ENCODE data around the gene NCKAP5. TPM values are rescaled to one million over a fixed set of nuclear protein-coding genes. Genes with fewer than 3 reads are reported as not detected.

NCKAP5 gene
- total RNA-seq, 2 experiments from 2014 or later = not detected

DNA sequence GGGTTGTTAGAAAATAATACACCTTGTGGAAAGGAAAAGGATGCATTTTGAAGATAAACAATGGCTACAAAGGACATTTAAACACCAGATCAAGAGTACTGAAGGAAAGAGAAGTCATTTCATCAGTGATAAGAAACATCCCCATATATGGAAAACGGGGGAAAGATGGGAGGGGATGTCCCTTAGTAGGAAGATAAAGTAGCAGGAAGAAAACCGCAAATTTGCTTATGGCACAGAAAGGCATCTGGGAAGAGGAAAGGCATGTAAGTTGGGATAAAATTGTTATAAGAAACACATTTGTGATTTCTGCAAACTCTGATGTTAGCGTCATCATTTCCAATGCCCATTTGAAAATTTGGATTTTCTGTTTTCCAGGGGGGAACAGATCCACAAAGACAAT is 887.7 kb downstream of the NCKAP5 start:
- ChIA-PET POLR2A (no interaction called here), CTCF (no interaction called here)
- DNase-seq = no peak
- no peak overlapping the region for H3K27ac Mint-ChIP-seq
- no peak overlapping the region for H3K4me3 Mint-ChIP-seq
- ATAC-seq = no peak
- H3K27me3 Mint-ChIP-seq = peaks cover 2% of the 10 kb centered on the region
- no peaks in the 10 kb centered on the region for H3K36me3 Mint-ChIP-seq (ENCODE audit: low read depth)
- intact Hi-C loops (cut with micrococcal nuclease) = no loop called here
- H3K9me3 Mint-ChIP-seq = no peaks in the 10 kb centered on the region
- TF ChIP-seq, protein P1, sequence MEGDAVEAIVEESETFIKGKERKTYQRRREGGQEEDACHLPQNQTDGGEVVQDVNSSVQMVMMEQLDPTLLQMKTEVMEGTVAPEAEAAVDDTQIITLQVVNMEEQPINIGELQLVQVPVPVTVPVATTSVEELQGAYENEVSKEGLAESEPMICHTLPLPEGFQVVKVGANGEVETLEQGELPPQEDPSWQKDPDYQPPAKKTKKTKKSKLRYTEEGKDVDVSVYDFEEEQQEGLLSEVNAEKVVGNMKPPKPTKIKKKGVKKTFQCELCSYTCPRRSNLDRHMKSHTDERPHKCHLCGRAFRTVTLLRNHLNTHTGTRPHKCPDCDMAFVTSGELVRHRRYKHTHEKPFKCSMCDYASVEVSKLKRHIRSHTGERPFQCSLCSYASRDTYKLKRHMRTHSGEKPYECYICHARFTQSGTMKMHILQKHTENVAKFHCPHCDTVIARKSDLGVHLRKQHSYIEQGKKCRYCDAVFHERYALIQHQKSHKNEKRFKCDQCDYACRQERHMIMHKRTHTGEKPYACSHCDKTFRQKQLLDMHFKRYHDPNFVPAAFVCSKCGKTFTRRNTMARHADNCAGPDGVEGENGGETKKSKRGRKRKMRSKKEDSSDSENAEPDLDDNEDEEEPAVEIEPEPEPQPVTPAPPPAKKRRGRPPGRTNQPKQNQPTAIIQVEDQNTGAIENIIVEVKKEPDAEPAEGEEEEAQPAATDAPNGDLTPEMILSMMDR (IDR thresholded peaks at IDR 0.05) = no peak
- H3K4me1 Mint-ChIP-seq (ENCODE audit: low read depth) = no peaks in the 10 kb centered on the region

GRCh38 chr2:132678483-132678882 is 889.8 kb downstream of the NCKAP5 start:
- Mint-ChIP-seq H3K27ac (no peak overlapping the region), H3K4me1 (ENCODE audit: low read depth) (no peaks in the 10 kb centered on the region), H3K36me3 (ENCODE audit: low read depth) (no peaks in the 10 kb centered on the region), H3K9me3 (no peaks in the 10 kb centered on the region), H3K4me3 (no peak overlapping the region), H3K27me3 (peaks cover 2% of the 10 kb centered on the region)
- ChIA-PET POLR2A (no interaction called here), CTCF (no interaction called here)
- intact Hi-C loops (cut with micrococcal nuclease) = no loop called here
- TF ChIP-seq, protein P1 (IDR thresholded peaks at IDR 0.05) = no peak
- ATAC-seq (no peak), DNase-seq (no peak)

DNA sequence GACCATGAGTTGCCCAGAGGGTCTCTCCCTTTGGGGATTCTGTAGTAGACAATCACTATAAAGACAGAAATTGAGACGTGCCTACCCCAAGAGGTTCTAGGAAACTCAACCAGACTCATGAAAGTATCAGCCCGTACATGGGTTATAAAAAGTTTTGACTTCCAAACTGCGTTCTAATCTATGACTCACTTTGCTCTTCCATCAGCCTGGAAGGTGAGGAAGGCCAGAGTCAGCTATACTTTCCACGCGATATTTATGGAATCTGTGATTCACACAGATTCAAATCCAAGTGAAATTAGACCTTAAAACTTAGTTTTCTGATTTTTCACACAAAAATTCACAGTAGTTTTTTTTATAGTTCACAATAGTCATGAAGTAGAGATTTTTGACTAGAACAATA is 890.6 kb downstream of the NCKAP5 start:
- ATAC-seq = no peak
- Mint-ChIP-seq H3K27ac (no peak overlapping the region), H3K4me3 (no peak overlapping the region), H3K36me3 (ENCODE audit: low read depth) (no peaks in the 10 kb centered on the region), H3K9me3 (no peaks in the 10 kb centered on the region), H3K27me3 (peaks cover 4% of the 10 kb centered on the region), H3K4me1 (ENCODE audit: low read depth) (no peaks in the 10 kb centered on the region)
- TF ChIP-seq, protein P1 (IDR thresholded peaks at IDR 0.05) = no peak
- CTCF ChIA-PET = no interaction called here
- POLR2A ChIA-PET = no interaction called here
- intact Hi-C loops (cut with micrococcal nuclease) = no loop called here
- no peak for DNase-seq

DNA sequence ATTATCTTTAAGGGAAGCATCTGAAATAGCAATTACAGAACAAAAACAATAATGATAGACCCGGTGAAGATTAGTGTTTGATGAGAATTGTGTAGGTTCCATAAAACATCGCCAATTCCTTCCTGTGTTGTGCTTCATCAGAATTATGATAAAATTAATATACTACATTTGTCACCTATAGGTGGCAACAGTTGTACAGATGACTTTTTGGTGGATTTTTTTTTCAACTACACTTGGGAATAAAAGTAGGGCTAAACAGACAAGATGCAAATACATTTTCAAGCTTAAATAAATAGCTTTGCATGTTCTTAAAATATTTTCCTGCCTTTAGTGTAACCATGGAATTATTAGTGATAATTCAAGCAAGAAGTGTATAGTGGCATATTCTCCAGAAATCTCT is 891.3 kb downstream of the NCKAP5 start:
- ATAC-seq = no peak
- intact Hi-C loops (cut with micrococcal nuclease) = no loop called here
- TF ChIP-seq, protein P1 (IDR thresholded peaks at IDR 0.05) = no peak
- no peaks in the 10 kb centered on the region for H3K9me3 Mint-ChIP-seq
- H3K27ac Mint-ChIP-seq = no peak overlapping the region
- no peak overlapping the region for H3K4me3 Mint-ChIP-seq
- ChIA-PET CTCF (no interaction called here), POLR2A (no interaction called here)
- peaks cover 7% of the 10 kb centered on the region for H3K27me3 Mint-ChIP-seq
- no peaks in the 10 kb centered on the region for H3K36me3 Mint-ChIP-seq (ENCODE audit: low read depth)
- H3K4me1 Mint-ChIP-seq (ENCODE audit: low read depth) = no peaks in the 10 kb centered on the region
- no peak for DNase-seq

- CTCF ChIA-PET = no interaction called here
- POLR2A ChIA-PET = no interaction called here
- ATAC-seq (no peak), DNase-seq (no peak)
- no peaks in the 10 kb centered on the region for H3K4me1 Mint-ChIP-seq (ENCODE audit: low read depth)
- no peaks in the 10 kb centered on the region for H3K9me3 Mint-ChIP-seq
- no peak overlapping the region for H3K27ac Mint-ChIP-seq
- TF ChIP-seq, protein P1 (IDR thresholded peaks at IDR 0.05) = no peak
- H3K4me3 Mint-ChIP-seq = no peak overlapping the region
- H3K27me3 Mint-ChIP-seq = peaks cover 34% of the 10 kb centered on the region
- no peaks in the 10 kb centered on the region for H3K36me3 Mint-ChIP-seq (ENCODE audit: low read depth)
- intact Hi-C loops (cut with micrococcal nuclease) = no loop called here
Measured at GRCh38 chr2:132671151-132671835, 897.0 kb downstream of the NCKAP5 start.
